Right cardiac atrium (tissue), 5 donors: ENCODE data around the gene CASP10. TPM values are rescaled to one million over a fixed set of nuclear protein-coding genes. Genes with fewer than 3 reads are reported as not detected.

Experiments
- ATAC-seq, 2 donors: fragments of 200-7000 bp; cut with Tn5 transposase; one replicate each; pipeline versions ENCODE4 v1.8.0 to v1.9.1; 2020; ENCODE audit warnings: moderate library complexity in 2 of 2, mild to moderate bottlenecking in 1 of 2
- DNase-seq, 3 donors: peaks; one replicate each; pipeline ENCODE4 v3.0.0-alpha.2; 2020
- H3K27ac ChIP-seq: one replicate; pipeline ENCODE4 v1.5.1; 2013; ENCODE audit warnings: mild to moderate bottlenecking, low read length, control low read depth, moderate library complexity
- H3K27me3 ChIP-seq: one replicate; pipeline ENCODE4 v1.6.1; 2013; ENCODE audit not compliant: control insufficient read depth, insufficient read depth
- H3K4me1 ChIP-seq: one replicate; pipeline ENCODE4 v1.6.1; 2013; ENCODE audit warnings: low read length; ENCODE audit not compliant: control insufficient read depth, insufficient read depth
- H3K4me3 ChIP-seq: one replicate; pipeline ENCODE4 v1.5.1; 2013; ENCODE audit warnings: low read length, control low read depth
- H3K9me3 ChIP-seq: one replicate; pipeline ENCODE4 v1.6.1; 2013; ENCODE audit warnings: low read length; ENCODE audit not compliant: control insufficient read depth
- WGBS: extraction: QIAGEN DNeasy Blood & Tissue Kit; methylation state at CpG from one replicate; pipeline ENCODE4 v1.1.7; 2013; 5-methylcytosine and 5-hydroxymethylcytosine counted together
- intact Hi-C, 4 donors: fragments of 100-400 bp; cut with DNase I; formaldehyde crosslinking; loops; one replicate each; pipeline versions ENCODE4 v1.11.0 to v1.14.0; 2022 to 2023
- polyA plus RNA-seq: library from polyadenylated mRNA; stranded (reverse); fragments of 200-250 nt; gene quantifications from one replicate; pipeline ENCODE4 v1.2.3, GENCODE V29; 2013
- total RNA-seq, 4 donors: library from RNA; stranded (reverse); fragmentation: NEBNext Ultra II Directional; extraction: Animal tissue kit (Norgen Biotek cat#: 25700); gene quantifications; one replicate each; pipeline ENCODE4 v1.2.1, GENCODE V29; 2021
- donor health status: healthy with polysubstance abuse.
- donor health status: DM: no; HTN: yes; CAD: no.
- donor health status: DM: no; HTN: no; CAD: no.
- donor health status: DM: no; HTN: yes; CAD: no; lungs with severe emphysema.
- donor health status: DM: yes; HTN: yes; CAD: no.

Gene CASP10
- total and polyA plus RNA-seq, 5 donors = 3.6 to 6.8 (median 5.8) TPM

GRCh38 chr2:201219328-201220096 lies 36.6 kb downstream of the CASP10 start:
- peak overlapping the region; percentile 20 for H3K27ac ChIP-seq
- no peaks in the 10 kb centered on the region for H3K27me3 ChIP-seq
- 83% methylated on average over 5 of the region's 5 CpGs for WGBS
- no peak overlapping the region for H3K4me3 ChIP-seq
- H3K4me1 ChIP-seq = peaks cover 3% of the 10 kb centered on the region
- intact Hi-C loops = no loop called here
- DNase-seq (no peak), ATAC-seq (peak; percentile 26 to 43)
- no peaks in the 10 kb centered on the region for H3K9me3 ChIP-seq

GRCh38 chr2:201220102-201220570 lies 37.2 kb downstream of the CASP10 start:
- Histone ChIP-seq H3K27me3 (no peaks in the 10 kb centered on the region), H3K27ac (no peak overlapping the region), H3K4me1 (peaks cover 3% of the 10 kb centered on the region), H3K4me3 (no peak overlapping the region), H3K9me3 (no peaks in the 10 kb centered on the region)
- ATAC-seq = peak in 1 of 2 donors; percentile 83
- WGBS = 21% methylated on average over 4 of the region's 4 CpGs
- intact Hi-C loops = no loop called here
- peak in 1 of 3 donors; percentile 58 for DNase-seq

- H3K27ac ChIP-seq = no peak overlapping the region
- no peak overlapping the region for H3K4me3 ChIP-seq
- no peaks in the 10 kb centered on the region for H3K9me3 ChIP-seq
- peaks cover 3% of the 10 kb centered on the region for H3K4me1 ChIP-seq
- H3K27me3 ChIP-seq = no peaks in the 10 kb centered on the region
- WGBS = 69% methylated on average over 8 of the region's 8 CpGs
- ATAC-seq = no peak
- no peak for DNase-seq
- intact Hi-C loops = no loop called here
Observed at GRCh38 chr2:201223089-201224073, 40.4 kb downstream of the CASP10 start.

GRCh38 chr2:201228271-201228911 lies 45.5 kb downstream of the CASP10 start:
- intact Hi-C loops = no loop called here
- ATAC-seq = no peak
- WGBS = 74% methylated on average over 3 of the region's 3 CpGs
- Histone ChIP-seq H3K27ac (no peak overlapping the region), H3K4me1 (no peaks in the 10 kb centered on the region), H3K9me3 (no peaks in the 10 kb centered on the region), H3K27me3 (no peaks in the 10 kb centered on the region), H3K4me3 (no peak overlapping the region)
- no peak for DNase-seq

- Histone ChIP-seq H3K27me3 (no peaks in the 10 kb centered on the region), H3K27ac (no peak overlapping the region), H3K4me3 (no peak overlapping the region), H3K9me3 (no peaks in the 10 kb centered on the region), H3K4me1 (no peaks in the 10 kb centered on the region)
- intact Hi-C loops = no loop called here
- DNase-seq (no peak), ATAC-seq (no peak)
- 62% methylated on average over 12 of the region's 12 CpGs for WGBS
Observed at GRCh38 chr2:201228912-201229290, 46.0 kb downstream of the CASP10 start.

DNA sequence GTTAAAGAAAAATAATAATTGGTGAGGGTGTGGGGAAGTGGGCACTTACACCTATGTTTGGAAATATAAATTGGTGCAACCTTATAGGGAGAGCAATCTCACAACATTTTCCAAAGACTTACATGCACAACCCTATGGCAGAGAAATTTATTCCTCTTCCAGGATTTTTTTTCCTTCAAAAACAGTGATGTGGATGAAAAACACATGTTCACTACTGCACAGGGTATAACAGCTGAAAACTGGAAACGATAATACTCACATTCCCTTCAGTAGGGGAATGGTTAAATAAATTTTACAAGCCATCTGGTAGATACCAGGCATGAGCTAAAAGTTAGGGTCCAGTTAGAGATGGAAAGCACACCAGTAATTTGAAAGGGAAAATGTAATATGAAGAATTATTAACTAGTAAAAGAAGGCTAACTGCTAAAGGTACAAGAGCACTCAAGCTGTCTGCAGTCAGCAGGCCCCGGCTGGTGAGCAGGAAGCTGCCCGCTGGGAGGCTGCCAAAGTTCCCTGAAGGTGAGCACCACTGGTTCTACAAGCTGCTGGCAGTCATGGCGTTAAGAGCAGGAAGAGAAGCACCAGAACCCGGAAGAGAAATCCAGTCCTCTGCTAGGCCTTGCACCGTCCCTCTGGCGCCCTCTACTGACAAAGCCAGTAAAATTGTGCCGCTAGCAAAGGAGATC lies 49.0 kb downstream of the CASP10 start:
- intact Hi-C loops = loop anchor here in 3 of 4 donors (5.0 to 10.0 kb wide), 3 partner anchors 47 to 133 kb away; partner anchors contain the start of gene CASP10 (in 2 of the 3)
- no peaks in the 10 kb centered on the region for H3K4me1 ChIP-seq
- WGBS = 18% methylated on average over 8 of the region's 8 CpGs
- peak; percentile 86 to 92 (median 90) for DNase-seq
- no peak overlapping the region for H3K4me3 ChIP-seq
- H3K27me3 ChIP-seq = no peaks in the 10 kb centered on the region
- ATAC-seq = peak; percentile 86 to 87
- H3K9me3 ChIP-seq = no peaks in the 10 kb centered on the region
- H3K27ac ChIP-seq = no peak overlapping the region

GRCh38 chr2:201232467-201232815 lies 49.5 kb downstream of the CASP10 start:
- Histone ChIP-seq H3K4me1 (no peaks in the 10 kb centered on the region), H3K27ac (no peak overlapping the region), H3K9me3 (no peaks in the 10 kb centered on the region), H3K27me3 (no peaks in the 10 kb centered on the region), H3K4me3 (no peak overlapping the region)
- no peak for ATAC-seq
- intact Hi-C loops = loop anchor here in 3 of 4 donors (5.0 to 10.0 kb wide), 3 partner anchors 48 to 132 kb away; partner anchors contain the start of gene CASP10 (in 2 of the 3)
- 45% methylated on average over 3 of the region's 3 CpGs for WGBS
- DNase-seq = no peak

DNA sequence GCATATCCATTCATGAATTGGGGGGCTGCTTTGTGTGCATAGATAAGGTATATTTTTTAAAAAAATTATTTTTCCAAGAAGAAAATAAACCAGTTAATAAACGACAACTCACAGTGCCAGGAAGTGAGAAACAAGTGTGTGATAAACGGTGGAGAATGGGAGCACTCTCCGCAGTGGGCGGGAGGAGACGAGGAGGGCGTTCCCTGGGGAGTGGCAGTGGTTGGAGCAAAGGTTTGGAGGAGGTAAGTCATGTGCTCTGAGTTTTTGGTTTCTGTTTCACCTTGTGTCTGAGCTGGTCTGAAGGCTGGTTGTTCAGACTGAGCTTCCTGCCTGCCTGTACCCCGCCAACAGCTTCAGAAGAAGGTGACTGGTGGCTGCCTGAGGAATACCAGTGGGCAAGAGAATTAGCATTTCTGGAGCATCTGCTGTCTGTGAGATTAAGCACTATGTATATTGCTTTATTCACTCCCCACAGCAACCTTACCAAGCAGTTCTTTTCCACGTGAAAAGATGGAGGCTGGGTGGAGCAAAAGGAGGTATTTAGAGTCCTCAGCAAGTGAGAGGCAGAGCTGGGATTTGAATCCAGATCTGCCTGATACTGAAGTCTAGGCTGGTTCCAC lies 50.4 kb downstream of the CASP10 start:
- WGBS = 49% methylated on average over 8 of the region's 8 CpGs
- peak; percentile 46 to 76 (median 73) for DNase-seq

DNA sequence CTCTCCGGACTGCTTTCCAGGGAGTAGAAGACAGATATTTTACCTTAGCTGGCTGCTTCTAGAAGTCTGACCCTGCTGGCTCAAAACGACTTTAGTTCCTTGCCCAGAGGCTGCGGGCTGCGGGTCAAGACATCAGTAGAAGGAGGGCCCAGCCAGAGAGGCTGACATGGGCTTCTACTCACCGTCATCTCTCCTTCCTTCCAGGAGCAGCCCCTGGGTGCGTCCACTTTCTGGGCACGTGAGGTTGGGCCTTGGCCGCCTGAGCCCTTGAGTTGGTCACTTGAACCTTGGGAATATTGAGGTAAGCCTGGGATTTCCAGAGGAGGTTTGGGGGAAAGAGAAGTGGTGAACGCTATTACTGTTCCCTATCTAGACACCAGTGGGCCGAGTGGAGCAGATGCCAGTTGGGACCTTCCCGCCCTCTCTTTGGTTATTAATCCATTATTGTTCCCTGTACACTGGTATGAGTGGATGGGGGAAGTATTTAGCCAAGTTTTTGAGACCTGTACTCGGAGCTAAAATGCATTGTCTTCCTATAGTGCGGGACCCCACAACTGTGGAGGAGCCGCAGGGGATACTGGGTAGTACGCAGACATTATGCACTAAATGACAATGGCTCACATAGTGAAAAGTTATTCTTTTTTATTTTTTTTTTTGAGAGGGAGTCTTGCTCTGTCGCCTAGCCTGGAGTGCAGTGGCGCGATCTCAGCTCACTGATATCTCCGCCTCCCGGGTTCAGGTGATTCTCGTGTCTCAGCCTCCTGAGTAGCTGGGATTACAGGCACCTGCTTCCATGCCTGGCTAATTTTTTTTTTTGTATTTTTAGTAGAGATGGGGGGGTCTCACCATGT lies 51.1 kb downstream of the CASP10 start:
- ATAC-seq = peak in 1 of 2 donors; percentile 15
- Histone ChIP-seq H3K4me3 (no peak overlapping the region), H3K27me3 (no peaks in the 10 kb centered on the region), H3K27ac (no peak overlapping the region), H3K9me3 (no peaks in the 10 kb centered on the region), H3K4me1 (no peaks in the 10 kb centered on the region)
- DNase-seq = no peak
- 82% methylated on average over 21 of the region's 21 CpGs for WGBS
- intact Hi-C loops = loop anchor here in 3 of 4 donors (5.0 to 10.0 kb wide), 3 partner anchors 49 to 131 kb away; partner anchors contain the start of gene CASP10 (in 2 of the 3)

More for the DNA sequence above, 50.4 kb downstream of the CASP10 start:
- Histone ChIP-seq H3K4me1 (no peaks in the 10 kb centered on the region), H3K9me3 (no peaks in the 10 kb centered on the region), H3K27ac (no peak overlapping the region), H3K4me3 (no peak overlapping the region), H3K27me3 (no peaks in the 10 kb centered on the region)
- ATAC-seq = peak; percentile 69 to 78
- intact Hi-C loops = loop anchor here in 3 of 4 donors (5.0 to 10.0 kb wide), 3 partner anchors 49 to 131 kb away; partner anchors contain the start of gene CASP10 (in 2 of the 3)
